Ishikawa (cell line): ENCODE results near the gene PIAS4.

Experiments
- CEBPB ChIP-seq: IDR thresholded peaks from 2 replicates; pipeline ENCODE4 v1.6.1; 2012
- CREB1 ChIP-seq: IDR thresholded peaks from 2 replicates; pipeline ENCODE4 v1.6.1; 2012; ENCODE audit warnings: low read depth
- EGR1 ChIP-seq: IDR thresholded peaks from 2 replicates; pipeline ENCODE4 v1.6.1; 2012
- EP300 ChIP-seq: IDR thresholded peaks from 2 replicates; pipeline ENCODE4 v1.6.1; 2012; ENCODE audit warnings: borderline replicate concordance
- FOXM1 ChIP-seq: IDR thresholded peaks from 2 replicates; pipeline ENCODE4 v1.6.1; 2012; ENCODE audit warnings: low read depth, borderline replicate concordance
- MAX ChIP-seq: IDR thresholded peaks from 2 replicates; pipeline ENCODE4 v1.6.1; 2012
- NFIC ChIP-seq: IDR thresholded peaks from 2 replicates; pipeline ENCODE4 v1.6.1; 2012
- RAD21 ChIP-seq: IDR thresholded peaks from 2 replicates; pipeline ENCODE4 v1.6.1; 2012; ENCODE audit warnings: low read depth
- REST ChIP-seq: IDR thresholded peaks from 2 replicates; pipeline ENCODE4 v1.6.1; 2012; ENCODE audit warnings: low read depth, mild to moderate bottlenecking
- TAF1 ChIP-seq: IDR thresholded peaks from 2 replicates; pipeline ENCODE4 v1.6.1; 2012; ENCODE audit warnings: low read depth, mild to moderate bottlenecking
- TCF12 ChIP-seq: IDR thresholded peaks from 2 replicates; pipeline ENCODE4 v1.6.1; 2012; ENCODE audit warnings: low read depth
- TEAD4 ChIP-seq: IDR thresholded peaks from 2 replicates; pipeline ENCODE4 v1.6.1; 2012
- USF1 ChIP-seq: IDR thresholded peaks from 2 replicates; pipeline ENCODE4 v1.6.1; 2012
- YY1 ChIP-seq: IDR thresholded peaks from 2 replicates; pipeline ENCODE4 v1.6.1; 2012; ENCODE audit warnings: low read depth
- ZBTB7A ChIP-seq: IDR thresholded peaks from 2 replicates; pipeline ENCODE4 v1.6.1; 2012; ENCODE audit warnings: low read depth

Gene PIAS4

GRCh38 chr19:3979674-3980352 is 27.7 kb upstream of the PIAS4 start:
- TF ChIP-seq EP300 (no peak), TEAD4 (no peak), TAF1 (no peak), FOXM1 (no peak), CREB1 (no peak), TCF12 (no peak), REST (no peak), ZBTB7A (no peak), EGR1 (no peak), MAX (no peak), NFIC (no peak)

GRCh38 chr19:3980353-3981251 is 26.9 kb upstream of the PIAS4 start:
- TF ChIP-seq MAX, result no peak
- no peak for TF ChIP-seq CREB1
- TF ChIP-seq NFIC, result no peak
- no peak for TF ChIP-seq RAD21
- no peak for TF ChIP-seq USF1
- TF ChIP-seq EP300, result no peak
- no peak for TF ChIP-seq TCF12
- TF ChIP-seq YY1, result no peak
- no peak for TF ChIP-seq ZBTB7A
- no peak for TF ChIP-seq EGR1
- TF ChIP-seq REST, result no peak
- no peak for TF ChIP-seq TAF1
- no peak for TF ChIP-seq CEBPB
- no peak for TF ChIP-seq FOXM1
- TF ChIP-seq TEAD4, result no peak

GRCh38 chr19:3981373-3981735 is 26.2 kb upstream of the PIAS4 start:
- TF ChIP-seq YY1 (no peak), MAX (no peak), REST (no peak), USF1 (no peak), CREB1 (no peak), EGR1 (no peak), NFIC (no peak), TAF1 (no peak), TCF12 (no peak), RAD21 (no peak), ZBTB7A (no peak), FOXM1 (no peak), EP300 (no peak), CEBPB (no peak), TEAD4 (no peak)
